M059J (cell line): ENCODE results near the gene RASGEF1B. TPM values are rescaled to one million over a fixed set of nuclear protein-coding genes. Genes with fewer than 3 reads are reported as not detected.
"Not testable (repeated sequence)": the region's sequence is repeated elsewhere in the genome, so short reads cannot be mapped to it uniquely, and the experiment has no call there.

Source experiments
- DNase-seq: peaks from one replicate; pipeline ENCODE4 v3.0.0-alpha.2; 2012; ENCODE audit warnings: low read depth
- total RNA-seq: library from RNA; depleted of rRNA; stranded (reverse); fragments of >200 nt; shearing (Covaris generic); gene quantifications from 2 replicates; pipeline ENCODE4 v1.2.3, GENCODE V29; 2014

RASGEF1B gene
- total RNA-seq, 1 experiment from 2014 or later = 0.05 TPM

DNA sequence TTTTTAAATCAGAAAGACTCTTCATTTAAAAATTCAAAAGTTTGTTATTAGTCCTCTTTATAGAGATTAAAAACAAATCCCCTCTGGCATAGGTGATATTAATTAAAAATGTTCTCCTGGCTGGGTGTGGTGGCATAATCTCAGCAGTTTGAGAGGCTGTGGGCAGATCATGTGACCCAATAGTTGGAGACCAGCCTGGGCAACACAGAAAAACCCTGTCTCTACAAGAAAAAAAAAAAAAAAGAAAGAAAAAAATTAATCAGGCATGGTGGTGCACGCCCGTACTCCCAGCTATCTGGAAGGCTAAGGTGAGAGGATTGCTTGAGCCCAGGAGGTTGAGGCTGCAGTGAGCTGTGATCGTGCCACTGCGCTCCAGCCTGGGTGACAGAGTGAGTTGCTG, 38.9 kb downstream of the RASGEF1B start:
- DNase-seq = no peak

DNA sequence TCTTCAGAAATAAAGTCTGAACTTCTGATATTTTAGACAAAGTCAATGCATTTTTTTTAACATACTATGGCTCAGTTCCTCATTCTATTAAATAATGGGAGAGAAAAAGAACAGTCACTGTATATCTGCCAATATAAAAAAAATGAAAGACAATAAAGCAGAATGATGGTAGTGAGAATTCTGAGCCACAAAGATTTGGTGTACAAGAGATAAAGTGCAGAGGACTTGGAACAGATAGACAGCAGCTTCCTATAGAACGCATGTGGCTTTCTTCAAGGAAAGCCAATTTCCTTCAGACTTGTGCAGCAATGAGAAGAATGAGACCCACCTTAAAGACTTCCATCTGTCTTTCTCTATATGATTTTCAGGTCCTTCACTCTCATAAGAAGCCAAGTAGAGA, 39.7 kb downstream of the RASGEF1B start:
- DNase-seq = no peak

DNA sequence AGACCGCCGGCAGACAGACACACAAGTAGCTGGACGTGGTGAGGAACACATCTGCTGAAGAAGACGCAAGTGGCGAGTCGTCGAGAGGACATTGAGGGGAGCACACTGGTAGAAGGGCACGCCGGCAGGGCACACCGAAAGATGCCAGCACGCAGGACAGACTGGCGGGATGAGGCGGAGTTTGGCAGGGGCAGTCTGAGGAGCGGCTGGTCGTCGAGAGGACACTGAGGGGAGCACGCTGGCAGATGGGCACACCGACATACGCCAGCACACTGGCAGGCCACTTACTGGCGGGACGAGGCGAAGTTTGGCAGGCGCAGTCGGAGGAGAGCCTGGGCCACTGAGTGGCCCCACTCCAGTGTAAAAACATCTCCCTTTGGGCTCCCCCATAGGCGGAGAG, 42.1 kb downstream of the RASGEF1B start:
- no peak for DNase-seq

DNA sequence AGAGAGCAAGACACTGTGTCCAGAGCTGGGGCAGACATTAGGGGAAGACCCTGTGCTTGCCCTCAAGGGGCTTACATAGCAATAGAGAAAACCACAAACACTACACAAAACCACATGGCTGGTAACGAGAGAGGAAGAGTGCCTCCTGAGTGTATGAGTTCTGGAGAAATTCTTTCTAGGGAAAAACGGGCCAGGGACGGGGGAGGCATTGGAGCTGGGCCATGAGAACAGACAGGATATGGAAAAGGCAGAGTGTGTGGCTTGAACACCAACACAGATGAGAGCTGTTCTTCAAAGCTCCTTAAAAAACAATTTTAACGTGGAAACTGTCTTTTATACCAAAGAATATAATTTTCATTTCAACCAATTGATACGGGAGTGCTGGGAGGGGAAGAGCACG, 42.7 kb downstream of the RASGEF1B start:
- DNase-seq = no peak

DNA sequence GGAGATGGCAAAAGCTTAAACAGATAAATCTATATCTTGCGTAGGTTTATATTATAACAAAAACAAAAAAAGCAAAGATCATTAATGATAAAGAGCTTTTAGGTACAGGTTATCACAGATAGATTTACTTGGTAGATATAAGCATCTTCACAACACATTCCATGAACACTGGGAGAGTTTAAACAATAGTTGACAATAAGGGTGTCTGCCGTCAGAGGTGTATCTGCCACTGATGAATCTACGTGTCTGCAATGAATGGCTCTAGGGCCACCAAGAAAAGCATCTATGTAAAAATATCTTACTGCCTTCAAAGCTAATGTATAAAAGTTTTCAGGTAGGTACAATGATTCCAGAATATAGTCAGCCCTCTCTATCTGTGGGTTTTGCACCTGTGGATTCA, 43.7 kb downstream of the RASGEF1B start:
- no peak for DNase-seq

DNA sequence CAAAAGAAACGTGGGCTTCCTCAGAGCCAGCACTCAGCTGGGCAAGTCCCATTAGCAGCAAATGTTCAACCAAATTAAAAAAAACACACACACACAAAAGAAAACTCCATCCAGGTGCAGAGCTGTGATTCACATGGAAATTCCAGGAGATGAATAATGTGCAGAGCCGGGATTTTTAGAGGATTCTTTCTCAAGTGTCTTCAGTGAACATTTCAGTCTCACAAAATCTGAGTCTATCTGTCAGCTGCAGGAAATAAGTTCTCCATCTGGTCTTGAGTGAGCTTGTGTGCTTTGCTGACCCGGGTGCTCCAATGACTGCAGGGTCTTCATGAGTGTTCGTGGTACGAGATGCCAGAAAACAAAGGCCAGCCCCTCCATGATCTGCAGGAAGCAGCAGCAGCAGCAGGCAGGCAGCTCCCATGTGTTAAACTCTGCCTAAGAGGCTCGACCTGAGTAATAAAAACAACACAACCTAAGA, 44.3 kb downstream of the RASGEF1B start:
- DNase-seq = no peak

DNA sequence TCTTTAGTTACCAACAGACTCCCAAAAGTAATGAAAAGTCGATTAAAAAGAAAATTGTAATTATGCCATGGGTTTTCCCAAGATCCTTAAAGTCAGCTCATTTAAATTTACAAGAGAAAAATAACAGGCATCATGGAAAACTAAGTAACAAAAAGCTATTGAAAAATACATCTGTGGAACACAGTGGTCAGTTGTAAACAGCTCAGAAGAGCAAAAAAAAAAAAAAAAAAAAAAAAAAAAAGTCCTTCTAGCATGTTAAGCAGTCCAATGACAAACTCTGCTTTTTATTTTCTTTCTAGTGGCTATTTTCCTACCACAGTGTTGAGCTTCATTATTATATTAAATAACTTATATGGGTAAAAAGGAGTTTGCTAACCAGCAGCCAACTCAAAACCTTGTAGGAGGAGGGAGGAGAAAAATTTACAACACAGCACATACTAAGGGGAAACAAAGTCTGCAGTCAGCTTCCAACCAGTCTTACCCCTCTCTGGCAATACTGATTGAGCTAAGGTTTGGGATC, 44.9 kb downstream of the RASGEF1B start:
- no peak for DNase-seq

DNA sequence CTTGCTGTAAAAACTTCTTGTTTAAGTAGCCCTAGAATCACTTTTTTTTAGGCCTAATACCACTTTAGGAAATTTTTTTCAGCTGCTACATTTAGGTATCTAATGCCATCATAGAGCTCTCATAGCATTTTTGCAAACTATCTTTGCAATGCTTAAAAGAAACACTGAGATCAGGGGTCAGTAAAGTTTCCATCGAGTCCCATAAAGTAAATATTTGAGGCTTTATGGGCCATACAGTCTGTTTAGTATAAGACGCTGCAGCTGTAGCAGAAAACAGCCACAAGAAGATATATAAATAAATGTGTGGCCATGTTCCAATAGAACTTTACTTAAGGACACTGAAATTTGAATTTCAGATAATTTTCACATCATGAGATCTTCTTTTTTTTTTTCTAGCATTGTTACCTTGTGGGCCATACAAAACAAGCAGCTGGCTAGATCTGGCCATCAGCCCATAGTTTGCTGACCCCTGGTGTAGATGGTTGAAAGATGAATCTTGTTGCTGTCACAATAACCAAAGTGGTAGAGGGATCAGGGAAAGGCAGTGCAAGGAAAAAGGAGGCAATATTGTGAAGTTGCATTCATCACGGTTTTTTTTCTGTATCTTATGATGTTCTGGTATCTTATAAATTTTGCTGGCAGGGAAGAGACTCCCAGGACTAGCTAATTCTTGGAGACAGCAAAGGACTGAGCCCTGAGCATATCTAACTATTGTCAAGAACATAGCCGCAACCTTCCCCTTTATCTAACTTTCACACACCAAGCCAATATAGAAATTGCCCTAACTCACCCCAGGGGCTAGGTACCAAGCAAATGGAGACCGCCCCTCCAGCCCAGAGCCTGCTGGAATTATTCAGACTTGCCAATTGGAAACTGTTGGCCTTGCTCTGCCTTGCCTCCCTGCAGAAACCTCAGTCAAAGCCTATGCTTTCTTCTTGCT, 46.6 kb downstream of the RASGEF1B start:
- no peak for DNase-seq

DNA sequence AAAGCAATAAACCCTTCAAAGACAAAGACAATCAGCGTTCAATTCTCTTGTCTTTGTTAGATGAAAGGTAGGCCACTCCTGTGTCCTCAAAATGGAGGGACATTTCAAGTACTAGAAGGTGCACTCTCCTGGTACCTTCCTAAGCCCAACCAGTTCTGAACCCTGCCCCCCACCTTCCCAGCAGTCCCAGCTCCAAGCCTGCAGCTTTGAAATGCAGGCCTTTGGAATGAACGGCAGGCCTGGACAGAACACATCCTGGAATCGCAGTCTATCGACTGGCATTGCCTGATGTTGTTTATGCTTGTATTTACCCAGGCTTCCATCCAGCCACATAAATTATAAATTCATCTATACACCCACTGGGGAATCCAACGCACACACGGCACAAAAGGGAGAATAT, 47.4 kb downstream of the RASGEF1B start:
- no peak for DNase-seq

DNA sequence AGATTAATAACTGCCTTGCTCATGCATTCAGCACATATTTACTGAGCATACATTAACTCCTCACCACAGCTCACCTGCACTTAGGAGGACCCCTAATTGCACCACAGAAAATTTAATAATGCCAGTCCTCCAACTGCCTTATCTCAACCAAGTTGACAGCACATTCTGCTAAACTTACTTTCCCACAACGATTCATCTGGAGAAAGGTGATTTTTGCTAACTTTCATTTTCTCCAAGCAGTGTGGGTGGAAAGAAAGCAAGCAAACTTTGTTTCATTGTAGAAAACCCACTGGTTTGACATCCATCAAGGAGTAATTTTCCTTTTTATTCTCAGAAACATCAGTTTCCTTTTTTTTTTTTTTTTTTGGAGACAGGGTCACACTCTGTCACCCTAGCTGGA, 49.1 kb downstream of the RASGEF1B start:
- no peak for DNase-seq

DNA sequence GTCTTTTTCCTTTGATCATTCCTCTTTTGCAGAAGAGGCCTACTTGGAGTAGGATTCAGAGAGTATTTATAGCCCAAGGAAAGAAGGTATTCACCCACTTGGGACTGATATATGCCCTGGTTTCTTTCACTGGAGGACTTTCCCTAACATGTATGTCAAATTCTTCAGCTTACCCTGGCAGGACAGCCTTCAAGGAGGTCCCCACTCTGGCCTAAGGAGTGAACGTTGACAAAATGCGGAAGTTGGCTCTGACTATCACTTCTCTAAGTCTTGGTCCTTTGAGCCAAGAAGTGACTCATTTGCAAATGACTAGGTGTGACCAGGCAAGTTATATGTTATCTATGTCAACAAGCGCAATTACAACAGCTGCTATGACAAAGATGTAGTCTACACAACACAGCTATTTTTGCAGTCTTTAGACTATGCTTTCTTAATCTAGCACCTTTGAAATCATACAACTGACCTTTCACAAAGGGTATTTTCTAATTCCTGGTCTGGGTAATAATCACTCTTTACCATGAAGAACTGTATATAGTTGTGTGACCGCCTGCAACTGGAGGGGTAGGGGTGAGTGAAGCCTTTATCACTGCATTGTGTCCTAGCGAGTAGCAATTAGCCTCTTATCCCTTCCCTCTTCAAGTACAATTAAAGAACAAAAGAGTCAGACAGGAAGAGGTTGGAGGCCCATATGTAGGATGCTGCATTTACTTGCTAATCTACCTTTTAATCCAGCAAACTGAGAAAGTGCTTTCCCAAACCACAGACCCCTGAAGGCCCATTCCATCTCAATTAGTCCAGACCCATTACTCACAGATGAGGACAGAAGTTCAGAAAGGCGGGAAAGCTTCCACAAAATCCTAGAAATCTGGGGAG, 50.1 kb downstream of the RASGEF1B start:
- DNase-seq = peak; percentile 34

DNA sequence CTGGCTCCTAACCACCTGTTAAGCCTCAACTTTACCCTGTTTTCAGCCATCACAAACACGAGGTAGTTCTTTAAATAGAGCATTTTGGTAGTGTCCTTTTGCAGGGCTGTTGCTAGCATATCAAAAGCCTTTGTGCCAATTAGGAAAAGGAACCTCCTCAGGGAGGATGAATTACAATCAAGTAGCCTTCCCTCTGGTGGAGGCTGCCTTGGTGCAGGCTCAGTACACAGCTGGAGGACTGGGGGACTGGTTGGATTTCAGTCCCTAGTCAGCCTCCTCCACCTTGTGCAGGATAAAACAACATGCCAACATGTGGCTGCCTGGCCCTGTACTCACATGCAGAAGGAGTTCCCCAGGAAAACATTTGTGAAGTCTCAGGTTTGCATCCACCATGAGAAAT, 53.1 kb downstream of the RASGEF1B start:
- DNase-seq = no peak

DNA sequence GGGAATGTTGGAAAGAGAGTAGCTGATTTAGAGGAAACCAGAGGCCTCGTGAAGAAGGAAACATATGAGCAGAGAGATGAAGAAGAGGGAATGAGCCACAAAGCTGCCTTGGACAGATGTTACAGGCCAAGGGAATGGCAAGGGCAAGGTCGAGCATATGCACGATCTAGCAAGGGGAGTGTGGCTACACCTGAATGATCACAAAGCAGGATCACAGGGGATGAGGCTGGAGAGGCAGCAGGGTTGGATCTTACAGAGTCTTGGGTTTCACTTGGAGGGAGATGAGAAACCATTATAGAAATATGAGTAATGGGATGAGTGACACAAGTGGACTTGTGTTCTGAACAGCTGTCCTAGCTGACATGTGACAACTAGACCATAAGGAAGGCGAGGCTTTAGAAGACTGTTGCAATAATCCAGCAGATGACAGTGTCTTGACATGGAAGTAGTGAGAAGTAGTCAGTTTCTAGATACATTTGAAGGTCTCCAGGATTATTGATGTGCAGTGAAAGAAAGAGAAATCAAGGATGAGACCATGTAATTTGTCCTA, 58.7 kb downstream of the RASGEF1B start:
- no peak for DNase-seq

DNA sequence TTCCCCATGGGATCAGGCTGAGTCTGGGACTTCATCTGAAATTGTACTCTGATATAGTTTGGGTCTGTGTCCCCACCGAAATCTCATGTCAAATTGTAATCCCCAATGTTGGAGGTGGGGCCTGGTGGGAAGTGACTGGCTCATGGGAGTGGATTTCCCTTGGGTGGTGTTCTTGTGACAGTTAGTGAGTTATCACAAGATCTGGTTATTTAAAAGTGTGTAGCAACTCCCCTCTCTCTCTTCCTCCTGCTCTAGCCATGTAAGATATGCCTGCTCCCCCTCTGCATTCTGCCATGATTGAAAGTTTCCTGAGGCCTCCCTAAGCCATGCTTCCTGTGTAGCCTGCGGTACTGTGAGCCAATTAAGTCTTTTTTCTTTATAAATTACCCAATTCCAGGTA, 61.0 kb downstream of the RASGEF1B start:
- DNase-seq = no peak

DNA sequence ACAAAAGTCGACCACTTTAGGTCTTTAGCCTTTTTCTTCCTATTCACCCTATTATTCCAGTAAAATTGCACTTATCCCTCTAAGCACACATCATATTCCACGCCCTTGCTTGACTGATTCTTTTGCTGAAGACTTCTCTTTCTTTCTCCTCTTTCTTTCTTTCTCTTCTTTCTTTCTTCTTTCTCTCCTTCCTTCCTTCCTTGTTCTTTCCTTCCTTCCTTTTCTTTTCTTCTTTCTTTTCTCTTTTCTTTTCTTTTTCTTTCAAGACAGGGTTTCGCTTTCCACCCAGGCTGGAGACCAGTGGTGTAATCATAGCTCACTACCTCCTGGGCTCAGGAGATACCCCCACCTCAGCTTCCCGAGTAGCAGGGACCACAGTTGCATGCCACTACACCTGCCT, 61.9 kb downstream of the RASGEF1B start:
- no peak for DNase-seq

DNA sequence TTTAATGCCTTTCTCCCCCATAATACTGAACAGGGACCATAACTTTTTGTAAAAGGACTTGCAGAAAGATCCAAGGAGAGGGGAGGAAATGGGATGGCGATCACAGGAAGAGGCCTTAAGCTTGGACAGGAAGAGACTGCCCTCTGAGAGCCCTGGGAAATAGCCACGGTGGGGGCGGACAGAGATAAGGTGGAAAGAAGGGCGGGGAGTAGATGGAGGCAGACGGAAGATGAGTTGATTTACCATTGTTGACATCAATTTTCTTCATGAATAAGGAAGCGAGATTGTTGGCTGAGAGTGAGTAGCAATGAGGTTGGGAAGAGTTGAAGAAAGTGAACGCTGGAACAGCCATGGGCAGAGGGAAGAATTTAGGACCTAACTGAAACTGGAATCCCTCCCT, 63.4 kb downstream of the RASGEF1B start:
- no peak for DNase-seq

DNA sequence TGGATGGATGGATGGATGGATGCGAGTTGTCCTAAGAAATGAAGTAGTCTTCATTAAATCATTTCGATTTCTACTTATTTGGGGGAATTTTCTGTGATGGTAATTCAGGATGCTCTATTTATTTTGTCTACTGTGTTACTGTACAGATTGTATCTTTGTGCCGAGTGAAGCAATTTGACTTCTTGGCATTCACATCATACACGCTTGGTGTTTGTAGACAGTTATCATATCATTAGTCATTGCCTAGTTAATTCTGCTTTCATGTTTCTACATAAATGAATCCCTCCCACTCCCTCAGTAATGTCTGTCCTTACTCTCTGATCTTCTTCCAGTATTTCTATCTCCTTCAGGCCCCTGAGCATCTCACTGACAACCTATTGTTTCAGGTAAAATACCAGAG, 64.0 kb downstream of the RASGEF1B start:
- no peak for DNase-seq

DNA sequence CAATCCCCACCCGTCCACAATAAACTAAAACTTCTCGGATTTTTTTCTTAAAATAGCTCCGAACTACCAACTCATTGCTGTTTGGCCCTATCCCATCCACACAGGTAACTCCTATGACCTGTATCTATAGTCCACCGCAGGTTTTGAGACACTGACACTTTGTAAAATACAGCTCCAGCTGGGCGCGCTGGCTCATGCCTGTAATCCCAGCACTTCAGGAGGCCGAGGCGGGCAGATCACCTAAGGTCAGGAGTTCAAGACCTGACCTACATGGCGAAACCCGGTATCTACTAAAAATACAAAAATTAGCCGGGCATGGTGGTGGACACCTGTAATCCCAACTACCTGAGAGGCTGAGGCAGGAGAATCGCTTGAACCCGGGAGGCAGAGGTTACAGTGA, 65.2 kb downstream of the RASGEF1B start:
- not testable (repeated sequence) for DNase-seq

DNA sequence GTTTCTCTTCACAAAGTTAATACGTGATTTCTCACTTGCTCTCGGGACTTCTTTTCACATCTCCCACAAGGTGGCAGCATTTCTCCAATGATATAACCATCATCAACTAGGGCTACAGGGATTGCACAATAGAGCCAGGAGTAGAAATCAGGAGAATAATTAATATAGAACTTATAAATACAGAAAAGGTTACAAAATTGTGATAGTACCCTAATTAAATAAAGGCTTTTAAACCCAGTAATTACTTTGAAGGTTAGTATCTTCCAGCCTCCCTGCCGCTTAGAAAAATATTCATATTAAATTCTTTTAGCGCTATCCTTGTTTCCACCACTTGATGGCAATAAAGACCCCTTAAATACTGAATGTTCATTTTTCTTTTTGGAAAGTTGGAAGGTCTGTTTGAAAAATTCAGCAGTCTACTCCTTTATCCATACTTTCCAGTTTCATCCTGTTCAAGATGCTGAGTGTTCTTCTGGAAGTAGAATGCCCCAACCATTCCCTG, 65.8 kb downstream of the RASGEF1B start:
- peak; percentile 71 for DNase-seq

DNA sequence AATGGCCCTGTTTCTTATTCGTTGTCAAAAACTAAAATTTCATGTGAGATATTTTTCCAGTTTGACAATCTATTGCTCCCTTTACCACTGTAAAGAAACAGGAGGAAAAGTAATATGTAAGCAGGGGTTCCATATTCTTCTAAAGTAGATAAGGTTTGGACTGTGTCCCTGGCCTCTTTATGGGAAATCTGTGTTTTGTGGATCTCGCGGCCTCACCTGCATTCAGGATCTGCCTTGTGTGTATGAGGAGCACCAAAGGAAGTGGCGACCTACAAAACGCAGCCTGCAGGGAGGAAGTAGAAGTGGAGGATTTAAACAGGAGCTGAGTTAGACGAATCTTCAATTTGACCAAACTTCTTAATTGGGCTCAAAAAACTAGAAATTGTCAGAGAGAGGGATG, 67.0 kb downstream of the RASGEF1B start:
- DNase-seq = no peak

DNA sequence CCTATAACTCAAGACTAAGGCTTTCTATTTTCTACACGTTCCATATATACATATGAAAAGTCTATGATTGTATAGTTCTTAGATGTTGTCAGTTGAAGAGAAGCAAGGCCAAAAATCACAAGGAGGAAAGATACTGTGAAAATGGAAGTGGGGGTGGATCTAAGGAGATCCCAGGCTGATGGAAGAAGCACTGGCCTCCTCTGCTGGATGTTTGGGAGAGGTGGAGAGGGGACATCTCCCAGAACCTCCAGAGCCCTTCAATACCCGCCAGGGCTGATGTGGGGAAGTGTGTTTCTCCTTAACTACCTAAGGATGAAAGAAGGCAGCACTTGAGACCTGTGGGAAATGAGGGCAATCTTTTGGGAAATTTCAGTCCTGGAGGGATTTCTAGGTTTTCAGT, 67.4 kb downstream of the RASGEF1B start:
- DNase-seq = no peak
